Left lobe of liver (tissue), 2 donors: Measurements from ENCODE around the gene OSBPL6. TPM values are rescaled to one million over a fixed set of nuclear protein-coding genes. Genes with fewer than 3 reads are reported as not detected.
A peak's percentile ranks its signal among the peaks of the same experiment; 100 is the strongest.
"Not testable (repeated sequence)": the region's sequence is repeated elsewhere in the genome, so short reads cannot be mapped to it uniquely, and the experiment has no call there.

ENCODE experiments used
- ATAC-seq: fragments of 200-7000 bp; cut with Tn5 transposase; one replicate; pipeline ENCODE4 v1.9.1; 2020; ENCODE audit warnings: mild to moderate bottlenecking, moderate library complexity
- DNase-seq: peaks from one replicate; pipeline ENCODE4 v3.0.0-alpha.2; 2020; ENCODE audit warnings: low spot score
- total RNA-seq: library from RNA; stranded (reverse); gene quantifications from one replicate; pipeline ENCODE4 v1.2.1, GENCODE V29; 2021
- donor health status: DM: no; HTN: no; CAD: no; lungs with moderate emphysema.
- donor health status: DM: no; HTN: yes; CAD: no.

The OSBPL6 gene
- total RNA-seq, 1 donor from 2014 or later, result 1.8 TPM

- no peak for DNase-seq
- no peak for ATAC-seq
Observed at GRCh38 chr2:178197791-178198190, 3.5 kb downstream of the OSBPL6 start.

- DNase-seq, ATAC-seq: not testable (repeated sequence)
Observed at GRCh38 chr2:178198441-178198840, 4.1 kb downstream of the OSBPL6 start.

GRCh38 chr2:178199334-178199733, 5.0 kb downstream of the OSBPL6 start:
- DNase-seq, result no peak
- no peak for ATAC-seq

- ATAC-seq (no peak), DNase-seq (no peak)
Observed at GRCh38 chr2:178200331-178200730, 6.0 kb downstream of the OSBPL6 start.

GRCh38 chr2:178202927-178203326, 8.6 kb downstream of the OSBPL6 start:
- ATAC-seq (no peak), DNase-seq (no peak)

GRCh38 chr2:178204977-178205376, 10.7 kb downstream of the OSBPL6 start:
- no peak for DNase-seq
- no peak for ATAC-seq

- DNase-seq (no peak), ATAC-seq (no peak)
Observed at GRCh38 chr2:178205853-178206521, 11.7 kb downstream of the OSBPL6 start.

- DNase-seq (no peak), ATAC-seq (no peak)
Observed at GRCh38 chr2:178208336-178208735, 14.0 kb downstream of the OSBPL6 start.

GRCh38 chr2:178208817-178209216, 14.5 kb downstream of the OSBPL6 start:
- ATAC-seq, result no peak

GRCh38 chr2:178211460-178211859, 17.1 kb downstream of the OSBPL6 start:
- no peak for DNase-seq
- no peak for ATAC-seq

More at GRCh38 chr2:178208817-178209216, 14.5 kb downstream of the OSBPL6 start:
- no peak for DNase-seq

GRCh38 chr2:178211943-178212342, 17.6 kb downstream of the OSBPL6 start:
- ATAC-seq (no peak), DNase-seq (no peak)

GRCh38 chr2:178213991-178214390, 19.7 kb downstream of the OSBPL6 start:
- ATAC-seq (no peak), DNase-seq (no peak)

GRCh38 chr2:178219247-178219646, 24.9 kb downstream of the OSBPL6 start:
- no peak for DNase-seq
- no peak for ATAC-seq

GRCh38 chr2:178220814-178221213, 26.5 kb downstream of the OSBPL6 start:
- ATAC-seq, result no peak
- no peak for DNase-seq

GRCh38 chr2:178221556-178221955, 27.2 kb downstream of the OSBPL6 start:
- ATAC-seq, result no peak
- DNase-seq, result no peak

- ATAC-seq, result no peak
- no peak for DNase-seq
Observed at GRCh38 chr2:178223806-178224205, 29.5 kb downstream of the OSBPL6 start.

- DNase-seq (no peak), ATAC-seq (no peak)
Observed at GRCh38 chr2:178225006-178225805, 30.9 kb downstream of the OSBPL6 start.

- ATAC-seq, result no peak
- DNase-seq, result no peak
Observed at GRCh38 chr2:178227187-178227586, 32.9 kb downstream of the OSBPL6 start.

- ATAC-seq, result peak; percentile 26
Observed at GRCh38 chr2:178229927-178230326, 35.6 kb downstream of the OSBPL6 start.

GRCh38 chr2:178230396-178230795, 36.1 kb downstream of the OSBPL6 start:
- DNase-seq, result no peak

More at GRCh38 chr2:178229927-178230326, 35.6 kb downstream of the OSBPL6 start:
- no peak for DNase-seq

GRCh38 chr2:178233428-178233827, 39.1 kb downstream of the OSBPL6 start:
- ATAC-seq, result no peak
- no peak for DNase-seq

More at GRCh38 chr2:178230396-178230795, 36.1 kb downstream of the OSBPL6 start:
- no peak for ATAC-seq

GRCh38 chr2:178234648-178235047, 40.3 kb downstream of the OSBPL6 start:
- ATAC-seq (no peak), DNase-seq (no peak)
